OCI-LY1 (cell line): ENCODE measurements around the gene SMIM30.
"Not testable (repeated sequence)": the region's sequence is repeated elsewhere in the genome, so short reads cannot be mapped to it uniquely, and the experiment has no call there.

Experiments used
- H2AFZ ChIP-seq: fragments of 200-600 bp; sonication (generic), shearing (Covaris generic); 2 replicates; pipeline ENCODE4 v1.6.0; 2014; ENCODE audit warnings: antibody characterized with exemption, mild to moderate bottlenecking, low read length
- H3F3A ChIP-seq: fragments of 200-600 bp; sonication (generic), shearing (Covaris generic); 2 replicates; pipeline ENCODE4 v1.6.0; 2014; ENCODE audit warnings: mild to moderate bottlenecking, antibody characterized with exemption, low read length, moderate library complexity; ENCODE audit not compliant: insufficient read depth
- H3K27ac ChIP-seq: fragments of 200-600 bp; sonication (generic); 2 replicates; pipeline ENCODE4 v1.5.1; 2014; ENCODE audit warnings: low read length, mixed run types, mild to moderate bottlenecking, low read depth; ENCODE audit not compliant: poor library complexity, severe bottlenecking
- H3K27me3 ChIP-seq: fragments of 200-600 bp; sonication (generic); 2 replicates; pipeline ENCODE4 v1.6.0; 2014; ENCODE audit warnings: antibody characterized with exemption, mild to moderate bottlenecking, low read length, moderate library complexity; ENCODE audit not compliant: insufficient read depth
- H3K36me3 ChIP-seq: fragments of 200-600 bp; sonication (generic); 2 replicates; pipeline ENCODE4 v1.6.1; 2014; ENCODE audit warnings: mild to moderate bottlenecking, antibody characterized with exemption, low read length, moderate library complexity, mixed read lengths; ENCODE audit not compliant: insufficient read depth
- H3K4me1 ChIP-seq: fragments of 200-600 bp; sonication (generic); 2 replicates; pipeline ENCODE4 v1.5.1; 2014; ENCODE audit warnings: mild to moderate bottlenecking, low read length, moderate library complexity; ENCODE audit not compliant: insufficient read depth, severe bottlenecking
- H3K4me2 ChIP-seq: fragments of 200-600 bp; sonication (generic), shearing (Covaris generic); 2 replicates; pipeline ENCODE4 v1.6.1; 2014; ENCODE audit warnings: low read length
- H3K4me3 ChIP-seq: fragments of 200-600 bp; sonication (generic); 2 replicates; pipeline ENCODE4 v1.5.1; 2014; ENCODE audit warnings: low read length, low read depth, mild to moderate bottlenecking, mixed read lengths; ENCODE audit not compliant: poor library complexity, severe bottlenecking
- H3K79me2 ChIP-seq: fragments of 200-600 bp; shearing (Covaris generic); 2 replicates; pipeline ENCODE4 v1.6.1; 2016; ENCODE audit warnings: mixed run types, low read length, mixed read lengths; ENCODE audit not compliant: insufficient read depth
- H3K9ac ChIP-seq: fragments of 200-600 bp; sonication (generic), shearing (Covaris generic); 2 replicates; pipeline ENCODE4 v1.6.1; 2014; ENCODE audit warnings: mild to moderate bottlenecking, low read length, mixed read lengths
- H3K9me2 ChIP-seq: fragments of 200-600 bp; sonication (generic), shearing (Covaris generic); 2 replicates; pipeline ENCODE4 v1.6.1; 2014; ENCODE audit warnings: low read depth, mild to moderate bottlenecking, low read length, mixed read lengths
- H3K9me3 ChIP-seq: fragments of 200-600 bp; shearing (Covaris generic); 2 replicates; pipeline ENCODE4 v1.6.1; 2014; ENCODE audit warnings: low read length, mixed read lengths
- H4K20me1 ChIP-seq: fragments of 200-600 bp; sonication (generic), shearing (Covaris generic); 2 replicates; pipeline ENCODE4 v1.6.0; 2016; ENCODE audit warnings: mild to moderate bottlenecking, low read length; ENCODE audit not compliant: insufficient read depth
- EZH2 ChIP-seq: fragments of 200-600 bp; sonication (generic), shearing (Covaris generic); IDR thresholded peaks from 2 replicates; pipeline ENCODE4 v1.8.0; 2017; ENCODE audit warnings: borderline replicate concordance, mixed run types, mild to moderate bottlenecking, antibody characterized with exemption, low read length, moderate library complexity, mixed read lengths
- TF ChIP-seq, protein P1 (sequence below): fragments of 200-600 bp; sonication (generic), shearing (Covaris generic); IDR thresholded peaks from 2 replicates; pipeline ENCODE4 v1.5.1; 2017; ENCODE audit warnings: mild to moderate bottlenecking, antibody characterized with exemption, low read length, moderate library complexity, mixed read lengths

The SMIM30 gene

GRCh38 chr7:113118074-113118959 lies at the start of gene SMIM30:
Gene SMIM30, minus strand, starts transcription at chr7:113118554. Its CDS starts 976 bp downstream, at chr7:113117578.
- H3K27ac ChIP-seq: peak within 1 kb of the TSS; percentile 45
- H3K79me2 ChIP-seq: no peaks in the 10 kb centered on the region
- H4K20me1 ChIP-seq: no peaks in the 10 kb centered on the region
- H3K36me3 ChIP-seq: no peaks in the 10 kb centered on the region
- H3K9me3 ChIP-seq: no peaks in the 10 kb centered on the region
- TF ChIP-seq EZH2: no peak
- TF ChIP-seq, protein P1, sequence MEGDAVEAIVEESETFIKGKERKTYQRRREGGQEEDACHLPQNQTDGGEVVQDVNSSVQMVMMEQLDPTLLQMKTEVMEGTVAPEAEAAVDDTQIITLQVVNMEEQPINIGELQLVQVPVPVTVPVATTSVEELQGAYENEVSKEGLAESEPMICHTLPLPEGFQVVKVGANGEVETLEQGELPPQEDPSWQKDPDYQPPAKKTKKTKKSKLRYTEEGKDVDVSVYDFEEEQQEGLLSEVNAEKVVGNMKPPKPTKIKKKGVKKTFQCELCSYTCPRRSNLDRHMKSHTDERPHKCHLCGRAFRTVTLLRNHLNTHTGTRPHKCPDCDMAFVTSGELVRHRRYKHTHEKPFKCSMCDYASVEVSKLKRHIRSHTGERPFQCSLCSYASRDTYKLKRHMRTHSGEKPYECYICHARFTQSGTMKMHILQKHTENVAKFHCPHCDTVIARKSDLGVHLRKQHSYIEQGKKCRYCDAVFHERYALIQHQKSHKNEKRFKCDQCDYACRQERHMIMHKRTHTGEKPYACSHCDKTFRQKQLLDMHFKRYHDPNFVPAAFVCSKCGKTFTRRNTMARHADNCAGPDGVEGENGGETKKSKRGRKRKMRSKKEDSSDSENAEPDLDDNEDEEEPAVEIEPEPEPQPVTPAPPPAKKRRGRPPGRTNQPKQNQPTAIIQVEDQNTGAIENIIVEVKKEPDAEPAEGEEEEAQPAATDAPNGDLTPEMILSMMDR: no peak
- peak within 1 kb of the TSS; percentile 67 for H3K4me2 ChIP-seq
- H2AFZ ChIP-seq: peak within 1 kb of the TSS; percentile 86
- H3K4me3 ChIP-seq: peak within 1 kb of the TSS; percentile 68
- peaks cover 56% of the 10 kb centered on the region for H3K4me1 ChIP-seq
- peak within 1 kb of the TSS; percentile 54 for H3K9ac ChIP-seq
- no peaks in the 10 kb centered on the region for H3K27me3 ChIP-seq
- no peaks in the 10 kb centered on the region for H3K9me2 ChIP-seq
- no peaks in the 10 kb centered on the region for H3F3A ChIP-seq

- not testable (repeated sequence) for H3K27ac ChIP-seq, H3K4me2 ChIP-seq, H3K4me3 ChIP-seq, H3K4me1 ChIP-seq, H3K9me3 ChIP-seq, H4K20me1 ChIP-seq, H3K27me3 ChIP-seq, H3K36me3 ChIP-seq, H3K79me2 ChIP-seq, H2AFZ ChIP-seq, H3K9me2 ChIP-seq, H3F3A ChIP-seq, H3K9ac ChIP-seq
Measured at GRCh38 chr7:113166176-113166575, 47.8 kb upstream of the SMIM30 start.

GRCh38 chr7:113161050-113161449 lies 42.7 kb upstream of the SMIM30 start:
- no peak overlapping the region for H3K27ac ChIP-seq
- no peaks in the 10 kb centered on the region; the same call in 1 of the 2 replicates for H3K9me3 ChIP-seq
- no peaks in the 10 kb centered on the region for H3K36me3 ChIP-seq
- H4K20me1 ChIP-seq: no peaks in the 10 kb centered on the region
- H3K9ac ChIP-seq: no peak overlapping the region
- no peaks in the 10 kb centered on the region for H3K27me3 ChIP-seq
- no peaks in the 10 kb centered on the region for H3K4me1 ChIP-seq
- no peak overlapping the region for H2AFZ ChIP-seq
- TF ChIP-seq, protein P1: no peak
- no peak for TF ChIP-seq EZH2
- no peaks in the 10 kb centered on the region for H3F3A ChIP-seq
- H3K4me2 ChIP-seq: no peak overlapping the region
- no peak overlapping the region for H3K4me3 ChIP-seq
- H3K79me2 ChIP-seq: no peaks in the 10 kb centered on the region
- no peaks in the 10 kb centered on the region for H3K9me2 ChIP-seq
